ENCODE measurements around the gene DACT2.

DACT2 gene

GRCh38 chr6:168311410-168312124 is 8.0 kb downstream of the DACT2 start:
- Histone ChIP-seq H3K4me3 (ENCODE audit: low read depth in 1 of 2, low read length in 2 of 2) (no peak overlapping the region), H3K4me2 (ENCODE audit: insufficient read depth, low read length) (no peak overlapping the region), H3K79me2 (ENCODE audit: insufficient read depth, low read length) (no peaks in the 10 kb centered on the region), H3K4me1 (ENCODE audit: insufficient read depth, low read length) (no peaks in the 10 kb centered on the region), H3K36me3 (ENCODE audit: insufficient read depth, low read length) (no peaks in the 10 kb centered on the region), H3K27ac (ENCODE audit: low read length) (no peak overlapping the region), H2AFZ (ENCODE audit: low read depth, low read length) (no peak overlapping the region), H3K9me3 (ENCODE audit: insufficient read depth, low read length, severe bottlenecking) (no peaks in the 10 kb centered on the region), H3K9ac (ENCODE audit: low read depth, low read length) (no peak overlapping the region), H3K27me3 (ENCODE audit: insufficient read depth, low read length, poor library complexity) (no peaks in the 10 kb centered on the region), H4K20me1 (ENCODE audit: insufficient read depth, low read length) (no peaks in the 10 kb centered on the region)
- DNase-seq (no peak), ATAC-seq (ENCODE audit: insufficient read depth, low read depth) (no peak)
- TF ChIP-seq CTCF (IDR thresholded peaks at IDR 0.05; ENCODE audit: borderline replicate concordance, extremely low read depth, low read length, poor library complexity, severe bottlenecking) (no peak), EZH2 (IDR thresholded peaks at IDR 0.05; ENCODE audit: borderline replicate concordance, low read depth, low read length, severe bottlenecking) (no peak)

GRCh38 chr6:168310945-168311344 is 8.6 kb downstream of the DACT2 start:
- no peak overlapping the region for H3K9ac ChIP-seq (ENCODE audit: low read depth, low read length)
- TF ChIP-seq CTCF (IDR thresholded peaks at IDR 0.05; ENCODE audit: borderline replicate concordance, extremely low read depth, low read length, poor library complexity, severe bottlenecking) (no peak), EZH2 (IDR thresholded peaks at IDR 0.05; ENCODE audit: borderline replicate concordance, low read depth, low read length, severe bottlenecking) (no peak)
- no peaks in the 10 kb centered on the region for H3K27me3 ChIP-seq (ENCODE audit: insufficient read depth, low read length, poor library complexity)
- no peaks in the 10 kb centered on the region for H3K79me2 ChIP-seq (ENCODE audit: insufficient read depth, low read length)
- H3K4me3 ChIP-seq (ENCODE audit: low read depth in 1 of 2, low read length in 2 of 2), result no peak overlapping the region
- H3K9me3 ChIP-seq (ENCODE audit: insufficient read depth, low read length, severe bottlenecking), result no peaks in the 10 kb centered on the region
- no peak overlapping the region for H3K4me2 ChIP-seq (ENCODE audit: insufficient read depth, low read length)
- no peaks in the 10 kb centered on the region for H4K20me1 ChIP-seq (ENCODE audit: insufficient read depth, low read length)
- DNase-seq (no peak), ATAC-seq (ENCODE audit: insufficient read depth, low read depth) (no peak)
- no peaks in the 10 kb centered on the region for H3K36me3 ChIP-seq (ENCODE audit: insufficient read depth, low read length)
- H3K27ac ChIP-seq (ENCODE audit: low read length), result no peak overlapping the region
- H2AFZ ChIP-seq (ENCODE audit: low read depth, low read length), result no peak overlapping the region
- H3K4me1 ChIP-seq (ENCODE audit: insufficient read depth, low read length), result no peaks in the 10 kb centered on the region

- no peak overlapping the region for H2AFZ ChIP-seq (ENCODE audit: low read depth, low read length)
- no peak for ATAC-seq (ENCODE audit: insufficient read depth, low read depth)
- H4K20me1 ChIP-seq (ENCODE audit: insufficient read depth, low read length), result no peaks in the 10 kb centered on the region
- TF ChIP-seq CTCF (IDR thresholded peaks at IDR 0.05; ENCODE audit: borderline replicate concordance, extremely low read depth, low read length, poor library complexity, severe bottlenecking) (no peak), EZH2 (IDR thresholded peaks at IDR 0.05; ENCODE audit: borderline replicate concordance, low read depth, low read length, severe bottlenecking) (no peak)
- no peak overlapping the region for H3K4me2 ChIP-seq (ENCODE audit: insufficient read depth, low read length)
- DNase-seq, result no peak
- H3K4me3 ChIP-seq (ENCODE audit: low read depth in 1 of 2, low read length in 2 of 2), result no peak overlapping the region
- no peaks in the 10 kb centered on the region for H3K36me3 ChIP-seq (ENCODE audit: insufficient read depth, low read length)
- no peak overlapping the region for H3K9ac ChIP-seq (ENCODE audit: low read depth, low read length)
- no peaks in the 10 kb centered on the region for H3K4me1 ChIP-seq (ENCODE audit: insufficient read depth, low read length)
- no peaks in the 10 kb centered on the region for H3K9me3 ChIP-seq (ENCODE audit: insufficient read depth, low read length, severe bottlenecking)
- H3K27ac ChIP-seq (ENCODE audit: low read length), result no peak overlapping the region
- H3K27me3 ChIP-seq (ENCODE audit: insufficient read depth, low read length, poor library complexity), result no peaks in the 10 kb centered on the region
- H3K79me2 ChIP-seq (ENCODE audit: insufficient read depth, low read length), result no peaks in the 10 kb centered on the region
Measured at GRCh38 chr6:168310403-168310802, 9.2 kb downstream of the DACT2 start.
